SK-N-MC (cell line): ENCODE results near the gene MUC21.
"Not testable (repeated sequence)": the region's sequence is repeated elsewhere in the genome, so short reads cannot be mapped to it uniquely, and the experiment has no call there.

Experiments used
- DNase-seq: peaks from one replicate; pipeline ENCODE4 v3.0.0-alpha.2; 2011; ENCODE audit warnings: low read depth, low spot score
- H3K27ac ChIP-seq: fragments of 200-600 bp; sonication (generic); 2 replicates; pipeline ENCODE4 v1.5.1; 2016; ENCODE audit warnings: mixed run types
- H3K36me3 ChIP-seq: fragments of 200-600 bp; sonication (generic); 2 replicates; pipeline ENCODE4 v1.6.1; 2017; ENCODE audit warnings: antibody characterized with exemption, low read length, mixed read lengths; ENCODE audit not compliant: insufficient read depth
- H3K4me3 ChIP-seq: fragments of 200-600 bp; sonication (generic); 2 replicates; pipeline ENCODE4 v1.5.1; 2016
- H3K9ac ChIP-seq: fragments of 200-600 bp; sonication (generic); 2 replicates; pipeline ENCODE4 v1.8.0; 2017; ENCODE audit warnings: mixed run types, mixed read lengths; ENCODE audit not compliant: insufficient read length
- H3K9me3 ChIP-seq: fragments of 200-600 bp; sonication (generic); 2 replicates; pipeline ENCODE4 v1.6.1; 2017; ENCODE audit warnings: low read depth, mild to moderate bottlenecking, antibody characterized with exemption, low read length, moderate library complexity, mixed read lengths
- EZH2 ChIP-seq: fragments of 200-600 bp; sonication (generic); IDR thresholded peaks from one replicate; pipeline ENCODE4 v1.6.1; 2017; ENCODE audit warnings: antibody characterized with exemption
- FOXP2 ChIP-seq: optimal IDR thresholded peaks from 2 replicates; pipeline ENCODE3; 2011; ENCODE audit warnings: mild to moderate bottlenecking, moderate library complexity; ENCODE audit not compliant: insufficient read depth; ENCODE audit errors: extremely low read length, control extremely low read depth
- POLR2AphosphoS5 ChIP-seq: IDR thresholded peaks from 2 replicates; pipeline ENCODE4 v1.6.1; 2012; ENCODE audit warnings: mild to moderate bottlenecking, low read depth, low read length, borderline replicate concordance

MUC21 gene

GRCh38 chr6:30998785-30999184 lies 15.3 kb downstream of the MUC21 start:
- H3K9me3 ChIP-seq: no peaks in the 10 kb centered on the region
- no peak overlapping the region for H3K27ac ChIP-seq
- H3K9ac ChIP-seq: no peak overlapping the region
- DNase-seq: no peak
- no peaks in the 10 kb centered on the region for H3K36me3 ChIP-seq
- H3K4me3 ChIP-seq: no peak overlapping the region
- no peak for TF ChIP-seq EZH2
- TF ChIP-seq FOXP2: no peak
- TF ChIP-seq POLR2AphosphoS5: no peak

GRCh38 chr6:31000067-31000860 lies 16.7 kb downstream of the MUC21 start:
- H3K9ac ChIP-seq, DNase-seq, H3K9me3 ChIP-seq, H3K4me3 ChIP-seq, H3K36me3 ChIP-seq, H3K27ac ChIP-seq: not testable (repeated sequence)

- Histone ChIP-seq H3K36me3 (no peaks in the 10 kb centered on the region), H3K27ac (no peak overlapping the region), H3K9ac (no peak overlapping the region), H3K9me3 (no peaks in the 10 kb centered on the region), H3K4me3 (no peak overlapping the region)
- no peak for DNase-seq
- TF ChIP-seq FOXP2 (no peak), EZH2 (no peak), POLR2AphosphoS5 (no peak)
These were observed 17.9 kb downstream of the MUC21 start for GRCh38 chr6:31001281-31001888.

DNA sequence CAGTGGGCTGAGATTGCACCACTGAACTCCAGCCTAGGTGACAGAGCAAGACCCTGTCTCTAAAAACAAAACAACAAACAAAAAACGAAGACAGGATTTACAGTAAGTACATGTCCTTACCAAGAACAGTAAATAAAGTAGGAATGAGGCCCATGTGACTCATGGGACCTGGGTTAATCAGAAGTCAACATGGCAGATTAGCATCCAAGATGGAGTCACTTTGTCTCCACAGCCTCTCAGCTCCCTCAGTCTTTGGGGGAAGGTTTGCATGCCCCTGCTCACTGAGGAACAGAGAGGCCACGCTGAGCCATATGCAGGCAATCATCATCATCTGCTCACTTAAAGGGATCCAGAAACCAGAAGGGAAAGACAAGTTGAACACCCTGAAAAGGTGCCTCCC lies 19.0 kb downstream of the MUC21 start:
- Histone ChIP-seq H3K4me3 (no peak overlapping the region), H3K27ac (no peak overlapping the region), H3K9ac (no peak overlapping the region), H3K36me3 (no peaks in the 10 kb centered on the region), H3K9me3 (no peaks in the 10 kb centered on the region)
- DNase-seq: no peak
- TF ChIP-seq POLR2AphosphoS5 (no peak), FOXP2 (no peak), EZH2 (no peak)

- H3K27ac ChIP-seq: no peak overlapping the region
- DNase-seq: no peak
- TF ChIP-seq POLR2AphosphoS5 (no peak), EZH2 (no peak), FOXP2 (no peak)
- H3K9me3 ChIP-seq: no peaks in the 10 kb centered on the region
- no peak overlapping the region for H3K4me3 ChIP-seq
- no peak overlapping the region for H3K9ac ChIP-seq
- H3K36me3 ChIP-seq: no peaks in the 10 kb centered on the region
These were observed 21.3 kb downstream of the MUC21 start for GRCh38 chr6:31004794-31005193.

- Histone ChIP-seq H3K27ac (no peak overlapping the region), H3K9me3 (no peaks in the 10 kb centered on the region), H3K36me3 (no peaks in the 10 kb centered on the region), H3K4me3 (no peak overlapping the region), H3K9ac (no peak overlapping the region)
- DNase-seq: no peak
- TF ChIP-seq EZH2 (no peak), FOXP2 (no peak), POLR2AphosphoS5 (no peak)
These were observed 21.9 kb downstream of the MUC21 start for GRCh38 chr6:31005249-31006020.

DNA sequence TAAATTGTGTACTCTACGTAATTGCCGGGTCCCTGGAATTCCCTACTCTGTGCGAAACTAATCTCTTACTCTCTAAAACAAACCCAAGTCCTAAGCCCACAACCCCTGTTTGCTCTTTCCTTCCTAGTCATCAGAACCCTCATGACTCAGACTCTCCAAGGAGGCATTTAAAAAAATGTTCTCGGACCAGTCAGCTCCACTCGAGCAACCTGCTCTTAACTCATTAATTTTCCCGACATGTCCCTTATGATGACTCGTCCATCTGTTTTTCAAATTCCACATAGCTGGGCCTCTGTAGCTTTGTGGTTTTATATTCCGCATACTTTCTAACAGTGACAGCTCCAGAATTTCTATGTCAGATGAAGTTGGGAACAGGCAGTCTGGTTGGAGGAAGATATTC lies 24.2 kb downstream of the MUC21 start:
- Histone ChIP-seq H3K27ac (no peak overlapping the region), H3K9me3 (no peaks in the 10 kb centered on the region), H3K9ac (no peak overlapping the region), H3K4me3 (no peak overlapping the region), H3K36me3 (no peaks in the 10 kb centered on the region)
- no peak for TF ChIP-seq EZH2
- TF ChIP-seq FOXP2: no peak
- TF ChIP-seq POLR2AphosphoS5: no peak
- DNase-seq: no peak

GRCh38 chr6:31008165-31008564 lies 24.6 kb downstream of the MUC21 start:
- no peaks in the 10 kb centered on the region for H3K9me3 ChIP-seq
- H3K9ac ChIP-seq: no peak overlapping the region
- H3K36me3 ChIP-seq: no peaks in the 10 kb centered on the region
- no peak overlapping the region for H3K4me3 ChIP-seq
- TF ChIP-seq FOXP2 (no peak), EZH2 (no peak), POLR2AphosphoS5 (no peak)
- no peak for DNase-seq
- no peak overlapping the region for H3K27ac ChIP-seq
